HL-60 (cell line): ENCODE data around the gene NPTX2.

Experiments used
- POLR2AphosphoS5 ChIP-seq: IDR thresholded peaks from 2 replicates; pipeline ENCODE4 v1.6.1; 2012; ENCODE audit warnings: low read depth
- TF ChIP-seq, protein P1 (sequence below): IDR thresholded peaks from one replicate; pipeline ENCODE4 v1.5.1; 2011; ENCODE audit warnings: low read length, control low read depth, inconsistent platforms; ENCODE audit not compliant: insufficient read depth

DNA sequence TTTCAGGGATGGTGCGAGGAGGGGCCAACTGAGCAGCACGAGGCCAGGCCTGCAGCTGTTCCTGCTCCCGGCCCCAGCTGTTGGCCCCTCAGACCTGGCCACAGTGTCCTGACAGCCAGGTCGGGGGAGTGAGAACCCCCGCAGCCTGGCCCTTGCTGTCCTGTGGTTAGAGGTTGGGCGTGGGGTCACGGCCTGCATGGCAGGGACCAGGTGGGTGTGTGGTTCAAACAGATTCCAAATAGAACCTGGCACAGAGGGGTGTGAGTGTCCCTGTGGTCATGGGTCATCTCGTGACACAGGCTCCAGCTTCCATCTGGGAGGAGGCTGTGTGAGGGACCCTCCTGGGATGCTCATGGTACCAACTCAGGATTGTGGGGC lies 10.3 kb downstream of the NPTX2 start:
- TF ChIP-seq, protein P1, sequence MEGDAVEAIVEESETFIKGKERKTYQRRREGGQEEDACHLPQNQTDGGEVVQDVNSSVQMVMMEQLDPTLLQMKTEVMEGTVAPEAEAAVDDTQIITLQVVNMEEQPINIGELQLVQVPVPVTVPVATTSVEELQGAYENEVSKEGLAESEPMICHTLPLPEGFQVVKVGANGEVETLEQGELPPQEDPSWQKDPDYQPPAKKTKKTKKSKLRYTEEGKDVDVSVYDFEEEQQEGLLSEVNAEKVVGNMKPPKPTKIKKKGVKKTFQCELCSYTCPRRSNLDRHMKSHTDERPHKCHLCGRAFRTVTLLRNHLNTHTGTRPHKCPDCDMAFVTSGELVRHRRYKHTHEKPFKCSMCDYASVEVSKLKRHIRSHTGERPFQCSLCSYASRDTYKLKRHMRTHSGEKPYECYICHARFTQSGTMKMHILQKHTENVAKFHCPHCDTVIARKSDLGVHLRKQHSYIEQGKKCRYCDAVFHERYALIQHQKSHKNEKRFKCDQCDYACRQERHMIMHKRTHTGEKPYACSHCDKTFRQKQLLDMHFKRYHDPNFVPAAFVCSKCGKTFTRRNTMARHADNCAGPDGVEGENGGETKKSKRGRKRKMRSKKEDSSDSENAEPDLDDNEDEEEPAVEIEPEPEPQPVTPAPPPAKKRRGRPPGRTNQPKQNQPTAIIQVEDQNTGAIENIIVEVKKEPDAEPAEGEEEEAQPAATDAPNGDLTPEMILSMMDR: no peak
- no peak for TF ChIP-seq POLR2AphosphoS5
